Breast epithelium (tissue), 4 donors: ENCODE results near the gene C1QTNF6. TPM values are rescaled to one million over a fixed set of nuclear protein-coding genes. Genes with fewer than 3 reads are reported as not detected.
"Not testable (repeated sequence)": the region's sequence is repeated elsewhere in the genome, so short reads cannot be mapped to it uniquely, and the experiment has no call there.

Source experiments
- DNase-seq, 2 donors: peaks; one replicate each; pipeline ENCODE4 v3.0.0-alpha.2; 2019; ENCODE audit warnings: low spot score in 2 of 2
- H3K27ac ChIP-seq, 2 donors: fragments of 200-600 bp; sonication (generic) in 1 of 2; one replicate each; pipeline ENCODE4 v1.5.1; 2016 to 2019; ENCODE audit warnings: mild to moderate bottlenecking in 1 of 2
- H3K27me3 ChIP-seq, 2 donors: fragments of 200-600 bp; sonication (generic) in 1 of 2; one replicate each; pipeline versions ENCODE4 v1.5.1 to v1.6.0; 2017 to 2019; ENCODE audit warnings: control low read depth in 1 of 2, mild to moderate bottlenecking in 1 of 2
- H3K36me3 ChIP-seq: fragments of 200-600 bp; one replicate; pipeline ENCODE4 v1.5.1; 2019
- H3K4me1 ChIP-seq, 2 donors: fragments of 200-600 bp; sonication (generic); one replicate each; pipeline ENCODE4 v1.5.1; 2016 to 2019; ENCODE audit warnings: control low read depth in 1 of 2
- H3K4me3 ChIP-seq, 3 donors: fragments of 200-600 bp; sonication (generic); 1 replicate in 2 of 3; 2 replicates in 1 of 3; pipeline ENCODE4 v1.5.1; 2016 to 2019; ENCODE audit warnings: mild to moderate bottlenecking in 3 of 3, moderate library complexity in 2 of 3
- H3K9me3 ChIP-seq, 2 donors: fragments of 200-600 bp; sonication (generic) in 1 of 2; one replicate each; pipeline ENCODE4 v1.5.1; 2016 to 2019; ENCODE audit warnings: control low read depth in 1 of 2
- CTCF ChIP-seq, 3 donors: fragments of 450-650 bp; IDR thresholded peaks; one replicate each; pipeline ENCODE4 v1.5.1; 2016 to 2017; ENCODE audit warnings: antibody characterized with exemption in 3 of 3, mild to moderate bottlenecking in 3 of 3, moderate library complexity in 3 of 3
- POLR2A ChIP-seq: fragments of 450-650 bp; IDR thresholded peaks from one replicate; pipeline ENCODE4 v1.6.1; 2016; ENCODE audit warnings: antibody characterized with exemption, mild to moderate bottlenecking, moderate library complexity
- POLR2AphosphoS5 ChIP-seq, 3 donors: sonication (generic); formaldehyde crosslinking; IDR thresholded peaks; one replicate each; pipeline ENCODE4 v1.6.1; 2017; ENCODE audit warnings: antibody characterized with exemption in 3 of 3
- intact Hi-C: fragments of 100-400 bp; cut with DNase I; formaldehyde crosslinking; loops from one replicate; pipeline ENCODE4 v1.15.1; 2023; ENCODE audit warnings: low total_unique reads
- total RNA-seq, 3 donors: library from RNA; depleted of rRNA; stranded (reverse); fragments of >200 nt; gene quantifications; one replicate each; pipeline ENCODE4 v1.1.0, GENCODE V29; 2016

C1QTNF6 gene
- total RNA-seq, 3 donors from 2014 or later, result 2.2 to 3.6 (median 3.5) TPM

- peak in 1 of 2 donors; percentile 48 for DNase-seq
- TF ChIP-seq POLR2AphosphoS5 (IDR thresholded peaks at IDR 0.05) (no peak), CTCF (IDR thresholded peaks at IDR 0.05) (no peak), POLR2A (no peak)
- Histone ChIP-seq H3K36me3 (no peaks in the 10 kb centered on the region), H3K27ac (no peak overlapping the region), H3K4me3 (no peak overlapping the region), H3K9me3 (no peaks in the 10 kb centered on the region), H3K27me3 (no peaks in the 10 kb centered on the region), H3K4me1 (no peaks in the 10 kb centered on the region)
- intact Hi-C loops, result loop anchor here (2.0 kb wide), 1 partner anchor 39 kb away; no protein-coding TSS in a partner anchor
Measured at GRCh38 chr22:37203354-37204044, 15.5 kb upstream of the C1QTNF6 start.

DNA sequence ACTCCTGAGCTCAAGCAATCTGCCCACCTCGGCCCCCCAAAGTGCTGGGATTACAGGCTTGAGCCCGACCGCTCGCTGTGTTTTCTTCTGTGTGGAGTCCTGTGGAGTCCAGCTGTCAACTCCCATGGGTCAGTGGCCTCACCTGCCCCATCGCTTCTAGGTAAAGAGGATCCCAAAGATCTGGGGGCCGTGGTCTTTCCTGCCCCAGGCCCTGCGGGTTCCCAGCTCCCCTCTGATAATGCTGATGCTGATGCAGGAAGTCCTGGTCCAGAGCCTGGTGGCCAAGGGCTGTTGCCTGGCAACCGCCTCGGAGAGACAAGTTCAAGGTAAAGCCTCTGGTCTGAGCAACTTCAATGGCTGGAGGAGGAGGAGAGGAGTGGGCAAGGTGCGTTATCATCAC is 14.7 kb upstream of the C1QTNF6 start:
- H3K4me1 ChIP-seq, result peaks cover 3 to 6% of the 10 kb centered on the region in 2 donors
- intact Hi-C loops, result no loop called here
- DNase-seq, result peak in 1 of 2 donors; percentile 35
- H3K27me3 ChIP-seq, result no peaks in the 10 kb centered on the region
- TF ChIP-seq CTCF (IDR thresholded peaks at IDR 0.05) (no peak), POLR2A (no peak), POLR2AphosphoS5 (IDR thresholded peaks at IDR 0.05) (no peak)
- no peak overlapping the region for H3K27ac ChIP-seq
- no peak overlapping the region for H3K4me3 ChIP-seq
- no peaks in the 10 kb centered on the region for H3K9me3 ChIP-seq
- no peaks in the 10 kb centered on the region for H3K36me3 ChIP-seq

DNA sequence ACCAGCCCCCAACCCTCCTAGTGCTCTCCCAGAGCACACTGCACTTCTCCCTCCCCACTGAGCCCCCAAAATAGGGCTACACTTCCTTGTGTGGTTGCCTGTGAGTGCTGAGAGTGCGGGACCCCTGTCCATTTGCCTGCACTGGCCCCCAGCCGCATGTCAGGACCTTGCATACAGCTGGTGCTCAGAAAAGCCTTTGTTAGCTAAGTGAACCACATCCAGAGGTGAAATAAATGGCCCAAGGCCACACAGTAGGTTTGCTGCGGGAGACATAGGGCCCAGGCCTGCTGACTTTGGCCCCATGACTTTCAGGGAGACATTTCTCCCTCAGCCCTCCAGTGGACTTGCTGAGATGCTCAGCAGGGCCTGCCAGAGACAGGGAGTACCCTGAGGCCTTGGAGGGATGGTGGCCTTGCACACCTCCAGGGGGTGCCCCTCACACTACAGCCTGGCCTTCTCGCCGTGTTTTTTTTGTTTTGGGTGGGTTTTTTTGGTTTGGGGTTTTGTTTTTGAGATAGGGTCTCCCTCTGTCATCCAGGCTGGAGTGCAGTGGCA is 14.0 kb upstream of the C1QTNF6 start:
- no peak overlapping the region for H3K4me3 ChIP-seq
- no peak overlapping the region for H3K27ac ChIP-seq
- H3K36me3 ChIP-seq, result no peaks in the 10 kb centered on the region
- TF ChIP-seq CTCF (IDR thresholded peaks at IDR 0.05) (no peak), POLR2A (no peak), POLR2AphosphoS5 (IDR thresholded peaks at IDR 0.05) (no peak)
- no peaks in the 10 kb centered on the region for H3K9me3 ChIP-seq
- no peaks in the 10 kb centered on the region for H3K27me3 ChIP-seq
- intact Hi-C loops, result no loop called here
- DNase-seq, result peak in 1 of 2 donors; percentile 30
- peaks cover 8 to 13% of the 10 kb centered on the region in 2 donors for H3K4me1 ChIP-seq

- intact Hi-C loops, H3K27ac ChIP-seq, H3K36me3 ChIP-seq, H3K27me3 ChIP-seq, H3K9me3 ChIP-seq, H3K4me3 ChIP-seq: not testable (repeated sequence)
- DNase-seq, result peak in 1 of 2 donors; percentile 36
- H3K4me1 ChIP-seq, result peaks cover 15 to 19% of the 10 kb centered on the region in 2 donors
Measured at GRCh38 chr22:37201443-37201820, 13.4 kb upstream of the C1QTNF6 start.

DNA sequence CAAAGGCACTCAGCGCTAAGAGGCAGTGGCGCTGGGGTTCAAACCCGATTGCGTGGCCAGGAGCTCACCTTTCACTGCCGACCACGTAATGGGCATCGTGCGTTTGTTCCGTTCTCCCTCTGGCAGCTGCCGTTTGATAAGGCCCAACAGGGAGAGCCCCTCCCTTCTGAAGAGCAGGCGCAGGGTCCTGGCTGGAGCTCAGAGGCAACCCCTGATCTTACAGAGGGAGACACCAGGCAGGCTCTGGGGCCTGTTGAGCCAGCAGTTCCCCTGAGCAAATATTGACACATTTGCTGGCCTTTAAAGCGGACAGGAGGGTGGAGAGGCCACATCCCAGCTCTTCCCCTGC is 11.7 kb upstream of the C1QTNF6 start:
- Histone ChIP-seq H3K27me3 (no peaks in the 10 kb centered on the region), H3K9me3 (no peaks in the 10 kb centered on the region), H3K27ac (peak overlapping the region; percentile 89 to 97), H3K4me3 (peak overlapping the region; percentile 52 to 78 (median 59)), H3K36me3 (no peaks in the 10 kb centered on the region), H3K4me1 (peaks cover 15 to 23% of the 10 kb centered on the region in 2 donors)
- DNase-seq, result no peak
- intact Hi-C loops, result no loop called here
- TF ChIP-seq POLR2A (no peak), CTCF (IDR thresholded peaks at IDR 0.05) (peak in 1 of 3 donors; percentile 3)
